ENCODE results near the gene BICC1.

Gene BICC1

DNA sequence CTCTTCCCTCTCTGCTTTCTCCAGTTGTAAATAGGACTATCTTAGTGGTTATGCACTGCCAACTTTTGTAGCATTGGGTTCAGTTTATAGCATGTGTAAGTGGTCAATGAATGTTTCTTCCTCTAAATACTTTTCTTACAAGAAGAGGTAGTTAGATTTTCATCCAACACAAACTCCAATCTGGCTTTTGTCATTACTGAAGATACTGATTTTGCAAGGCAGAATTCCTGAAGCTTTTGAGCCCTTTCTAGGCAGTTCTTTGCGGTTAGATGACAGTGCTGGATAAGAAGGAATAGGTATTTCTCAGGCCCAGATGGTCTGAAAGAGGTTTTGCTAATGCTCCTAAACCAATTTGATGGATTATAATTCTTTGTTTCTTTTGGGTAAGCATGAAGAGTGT is 60.5 kb downstream of the BICC1 start:
- TF ChIP-seq POLR2A (IDR thresholded peaks at IDR 0.05; ENCODE audit: extremely low read depth, insufficient read length) (no peak), MYC (IDR thresholded peaks at IDR 0.05; ENCODE audit: low read depth, low read length) (no peak)
- TF ChIP-seq, protein P1, sequence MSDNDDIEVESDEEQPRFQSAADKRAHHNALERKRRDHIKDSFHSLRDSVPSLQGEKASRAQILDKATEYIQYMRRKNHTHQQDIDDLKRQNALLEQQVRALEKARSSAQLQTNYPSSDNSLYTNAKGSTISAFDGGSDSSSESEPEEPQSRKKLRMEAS (IDR thresholded peaks at IDR 0.05; ENCODE audit: low read depth, low read length), result no peak
- TF ChIP-seq, protein P2, sequence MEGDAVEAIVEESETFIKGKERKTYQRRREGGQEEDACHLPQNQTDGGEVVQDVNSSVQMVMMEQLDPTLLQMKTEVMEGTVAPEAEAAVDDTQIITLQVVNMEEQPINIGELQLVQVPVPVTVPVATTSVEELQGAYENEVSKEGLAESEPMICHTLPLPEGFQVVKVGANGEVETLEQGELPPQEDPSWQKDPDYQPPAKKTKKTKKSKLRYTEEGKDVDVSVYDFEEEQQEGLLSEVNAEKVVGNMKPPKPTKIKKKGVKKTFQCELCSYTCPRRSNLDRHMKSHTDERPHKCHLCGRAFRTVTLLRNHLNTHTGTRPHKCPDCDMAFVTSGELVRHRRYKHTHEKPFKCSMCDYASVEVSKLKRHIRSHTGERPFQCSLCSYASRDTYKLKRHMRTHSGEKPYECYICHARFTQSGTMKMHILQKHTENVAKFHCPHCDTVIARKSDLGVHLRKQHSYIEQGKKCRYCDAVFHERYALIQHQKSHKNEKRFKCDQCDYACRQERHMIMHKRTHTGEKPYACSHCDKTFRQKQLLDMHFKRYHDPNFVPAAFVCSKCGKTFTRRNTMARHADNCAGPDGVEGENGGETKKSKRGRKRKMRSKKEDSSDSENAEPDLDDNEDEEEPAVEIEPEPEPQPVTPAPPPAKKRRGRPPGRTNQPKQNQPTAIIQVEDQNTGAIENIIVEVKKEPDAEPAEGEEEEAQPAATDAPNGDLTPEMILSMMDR (IDR thresholded peaks at IDR 0.05; ENCODE audit: low read depth, low read length), result no peak
- no peak overlapping the region for H3K4me3 ChIP-seq (ENCODE audit: low read depth, low read length)
- DNase-seq (ENCODE audit: low read depth), result no peak

DNA sequence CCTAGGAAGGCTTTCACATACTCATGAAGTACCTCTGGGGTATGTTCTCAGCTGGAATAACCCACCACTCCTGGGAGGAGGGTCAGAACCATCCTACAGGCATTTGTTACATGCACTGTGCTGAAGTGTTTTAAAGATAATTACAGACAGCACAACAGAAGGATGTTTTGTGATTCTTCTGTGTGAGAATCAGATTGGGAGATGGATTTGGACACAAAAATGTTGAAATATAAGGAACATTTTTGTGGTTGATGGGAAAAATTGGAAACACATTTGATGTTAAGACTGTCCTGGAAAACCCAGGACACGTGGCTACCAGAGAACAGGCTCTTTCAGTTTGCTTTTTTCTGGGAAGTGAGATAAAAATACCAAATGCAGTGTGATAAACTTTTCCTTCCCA is 61.4 kb downstream of the BICC1 start:
- TF ChIP-seq, protein P1 (IDR thresholded peaks at IDR 0.05; ENCODE audit: low read depth, low read length), result no peak
- TF ChIP-seq, protein P2 (IDR thresholded peaks at IDR 0.05; ENCODE audit: low read depth, low read length), result no peak
- TF ChIP-seq MYC (IDR thresholded peaks at IDR 0.05; ENCODE audit: low read depth, low read length), result no peak
- no peak for TF ChIP-seq POLR2A (IDR thresholded peaks at IDR 0.05; ENCODE audit: extremely low read depth, insufficient read length)
- no peak overlapping the region for H3K4me3 ChIP-seq (ENCODE audit: low read depth, low read length)
- DNase-seq (ENCODE audit: low read depth), result no peak

DNA sequence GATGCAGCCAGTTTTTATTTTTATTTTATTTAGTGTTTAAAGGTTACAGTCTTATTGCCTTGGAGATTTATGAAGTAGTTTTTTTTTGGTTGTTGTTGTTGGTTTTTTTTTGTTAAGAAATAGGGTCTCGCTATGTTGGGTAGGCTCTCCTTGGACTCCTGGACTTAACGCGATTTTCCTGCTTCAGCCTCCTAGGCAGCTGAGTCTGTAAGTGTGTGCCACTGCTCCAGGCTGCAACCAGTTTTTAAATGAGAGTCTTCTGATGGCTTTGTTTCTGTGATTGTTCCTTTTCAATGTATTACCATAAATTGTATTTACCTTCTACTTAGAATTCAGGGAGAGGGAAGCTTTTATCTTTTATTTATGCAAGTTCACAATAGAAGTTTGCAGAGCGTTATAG is 62.8 kb downstream of the BICC1 start:
- TF ChIP-seq, protein P1 (IDR thresholded peaks at IDR 0.05; ENCODE audit: low read depth, low read length), result no peak
- TF ChIP-seq, protein P2 (IDR thresholded peaks at IDR 0.05; ENCODE audit: low read depth, low read length), result no peak
- TF ChIP-seq POLR2A (IDR thresholded peaks at IDR 0.05; ENCODE audit: extremely low read depth, insufficient read length) (no peak), MYC (IDR thresholded peaks at IDR 0.05; ENCODE audit: low read depth, low read length) (no peak)
- no peak for DNase-seq (ENCODE audit: low read depth)
- no peak overlapping the region for H3K4me3 ChIP-seq (ENCODE audit: low read depth, low read length)

DNA sequence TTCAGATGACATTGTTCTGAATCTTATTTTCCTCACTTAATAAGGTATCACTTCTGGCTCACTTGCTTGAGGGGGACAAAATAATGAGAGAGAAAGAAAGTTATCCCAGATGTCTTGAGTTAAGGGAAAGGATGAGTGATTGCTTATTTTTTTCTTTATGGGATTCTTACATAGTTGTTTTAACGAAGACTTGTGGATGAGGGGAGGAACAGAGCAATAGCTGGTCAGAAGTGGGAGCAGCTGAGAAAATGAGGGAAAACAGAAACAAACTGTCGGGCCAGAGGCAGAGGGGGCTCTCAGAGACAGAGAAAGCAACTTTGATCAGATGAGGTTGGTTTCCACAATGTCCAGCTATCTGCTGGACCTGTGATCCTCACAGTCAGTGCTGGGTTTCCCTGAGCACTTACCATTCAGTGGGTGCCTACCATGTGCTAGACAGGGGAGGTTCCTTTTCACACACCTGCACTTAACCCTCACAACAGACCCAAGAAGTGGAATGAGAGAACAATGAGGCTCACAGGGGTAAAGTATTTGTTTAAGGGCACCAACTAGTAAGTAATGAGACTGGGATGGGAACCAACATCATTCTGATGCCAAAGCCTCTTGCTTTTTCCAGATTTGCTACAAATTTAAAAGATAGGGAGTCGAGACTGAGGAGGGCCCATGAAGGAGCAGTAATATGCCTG is 64.2 kb downstream of the BICC1 start:
- H3K4me3 ChIP-seq (ENCODE audit: low read depth, low read length), result no peak overlapping the region
- no peak for DNase-seq (ENCODE audit: low read depth)
- TF ChIP-seq, protein P1 (IDR thresholded peaks at IDR 0.05; ENCODE audit: low read depth, low read length), result no peak
- no peak for TF ChIP-seq POLR2A (IDR thresholded peaks at IDR 0.05; ENCODE audit: extremely low read depth, insufficient read length)
- no peak for TF ChIP-seq MYC (IDR thresholded peaks at IDR 0.05; ENCODE audit: low read depth, low read length)
- TF ChIP-seq, protein P2 (IDR thresholded peaks at IDR 0.05; ENCODE audit: low read depth, low read length), result no peak

DNA sequence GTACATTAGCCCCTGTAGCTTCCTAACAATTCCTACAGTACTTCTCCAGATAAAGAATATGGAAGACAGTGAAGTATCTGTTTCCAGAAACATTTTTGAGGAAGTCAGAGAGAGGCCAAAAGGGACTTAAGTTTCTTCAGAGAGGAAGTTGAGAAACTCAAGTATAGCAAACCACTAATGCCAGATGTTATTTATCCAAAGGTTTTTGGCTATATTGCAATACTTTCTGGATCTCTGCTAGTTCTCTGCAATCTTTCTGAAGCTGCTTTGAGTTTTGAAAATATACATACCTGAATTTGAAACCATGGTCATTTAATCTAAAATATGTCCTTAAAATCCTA is 64.7 kb downstream of the BICC1 start:
- TF ChIP-seq MYC (IDR thresholded peaks at IDR 0.05; ENCODE audit: low read depth, low read length) (no peak), POLR2A (IDR thresholded peaks at IDR 0.05; ENCODE audit: extremely low read depth, insufficient read length) (no peak)
- TF ChIP-seq, protein P2 (IDR thresholded peaks at IDR 0.05; ENCODE audit: low read depth, low read length), result no peak
- TF ChIP-seq, protein P1 (IDR thresholded peaks at IDR 0.05; ENCODE audit: low read depth, low read length), result no peak
- no peak overlapping the region for H3K4me3 ChIP-seq (ENCODE audit: low read depth, low read length)
- peak; percentile 80 for DNase-seq (ENCODE audit: low read depth)
